ENCODE data around the gene FAM110A.
"Not testable (repeated sequence)": the region's sequence is repeated elsewhere in the genome, so short reads cannot be mapped to it uniquely, and the experiment has no call there.

FAM110A gene

DNA sequence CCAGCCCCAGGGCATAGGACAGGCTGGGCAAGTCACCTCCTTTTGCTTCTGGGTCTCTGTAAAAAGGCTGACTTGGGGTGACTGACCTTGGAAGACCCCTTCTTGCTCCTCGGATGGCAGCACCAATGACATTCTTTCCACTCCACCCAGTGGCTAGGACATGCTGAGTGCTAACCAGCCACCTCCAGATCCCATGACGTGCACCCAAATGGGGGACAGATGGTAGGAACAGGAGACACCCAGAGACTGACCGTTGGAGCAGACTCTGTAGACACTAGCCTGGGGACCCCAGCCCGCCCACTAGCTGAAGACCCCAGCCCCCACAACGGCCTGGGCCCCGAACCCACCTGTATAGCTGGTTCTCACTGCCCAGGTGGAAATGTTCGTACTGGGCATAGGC, 44.3 kb downstream of the FAM110A start:
- DNase-seq, result no peak

DNA sequence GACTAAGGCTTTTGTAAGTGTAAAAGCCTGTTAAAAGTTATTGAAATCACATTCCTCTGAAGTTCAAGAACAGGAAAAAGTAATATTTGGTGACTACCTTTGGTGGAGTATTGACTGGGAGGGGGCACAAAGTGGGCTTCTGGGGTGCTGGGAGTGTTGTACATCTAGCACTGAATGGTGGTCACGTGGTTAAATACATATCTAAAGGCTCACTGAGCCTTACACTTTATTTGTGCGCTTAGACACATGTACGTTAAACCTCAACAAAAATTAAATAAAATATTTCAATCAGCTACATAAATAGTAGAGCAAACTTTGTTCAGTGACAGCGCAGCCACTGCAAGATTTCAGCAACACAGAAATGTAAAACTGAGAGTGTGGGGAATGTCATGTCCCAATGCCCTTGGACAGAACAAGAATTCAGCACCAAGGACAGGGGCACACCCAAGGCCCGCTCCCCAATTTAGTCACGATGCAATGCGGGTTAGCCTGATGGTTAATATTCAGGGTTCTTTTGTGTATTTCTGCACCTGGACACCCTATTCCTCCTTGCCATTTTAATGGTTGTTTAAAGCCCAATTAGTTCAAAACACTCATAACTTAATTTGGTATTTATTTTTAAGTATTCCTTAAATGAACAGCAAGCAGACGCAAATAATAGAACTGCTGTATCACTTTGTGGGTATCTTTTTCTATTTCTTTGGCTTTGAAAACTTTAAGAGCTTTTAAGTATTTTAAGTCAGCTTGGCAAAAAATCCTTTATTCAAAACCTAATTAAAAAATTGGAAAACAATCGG, 45.2 kb downstream of the FAM110A start:
- DNase-seq, result no peak

DNA sequence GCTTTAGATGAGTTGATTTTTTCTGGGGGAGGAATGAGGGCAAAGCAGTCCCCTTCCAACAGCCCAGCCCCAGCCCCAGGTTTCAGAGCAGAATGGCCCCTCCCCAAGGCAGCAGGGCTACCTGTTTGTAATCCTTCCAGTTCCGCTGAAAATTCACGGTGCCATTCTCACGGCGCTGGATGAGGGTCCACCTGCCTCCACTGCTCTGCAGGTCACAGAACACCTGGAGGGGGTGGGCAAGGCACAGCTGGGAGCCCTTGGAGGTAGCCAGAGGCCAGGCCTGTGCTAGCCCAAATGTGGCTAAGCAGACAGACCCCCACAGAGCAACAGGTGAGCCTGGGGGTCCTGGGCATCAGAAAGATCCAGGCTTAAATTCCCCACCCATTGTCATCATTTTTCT, 46.1 kb downstream of the FAM110A start:
- no peak for DNase-seq

DNA sequence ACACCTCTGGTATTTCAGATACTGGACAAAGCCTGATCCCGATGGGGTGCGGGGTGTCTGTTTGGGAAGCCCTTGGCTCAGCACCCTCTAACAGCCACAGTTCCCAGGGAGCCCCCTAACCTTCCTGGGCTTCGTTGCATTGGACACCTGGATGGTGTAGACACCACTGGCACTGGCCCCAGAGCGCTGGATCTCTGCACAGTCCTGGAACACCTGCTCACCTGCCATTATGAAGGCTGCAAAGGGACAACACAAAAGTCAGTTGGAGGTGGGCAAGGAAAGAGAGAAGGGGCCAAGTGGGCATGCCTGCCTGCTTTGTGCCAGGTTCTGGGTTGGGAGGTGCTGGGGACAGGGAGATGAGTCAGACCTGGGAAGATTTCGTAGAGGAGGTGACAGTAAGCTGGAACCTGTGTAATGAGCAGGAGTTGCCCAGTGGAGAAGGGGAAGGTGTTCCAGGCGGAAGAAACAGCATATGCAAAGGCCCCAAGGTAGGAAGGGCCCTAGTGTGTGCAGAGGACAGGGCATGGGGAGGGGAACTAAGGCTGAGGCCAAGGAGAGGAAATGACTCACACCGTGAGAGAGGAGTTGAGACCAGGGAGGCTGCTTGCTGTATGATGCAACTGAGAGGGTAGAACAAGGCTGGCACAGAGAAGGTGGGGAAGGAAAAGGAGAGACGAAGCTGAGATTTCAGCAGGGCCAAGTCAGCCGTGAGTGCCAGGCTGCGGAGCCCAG, 47.7 kb downstream of the FAM110A start:
- no peak for DNase-seq

DNA sequence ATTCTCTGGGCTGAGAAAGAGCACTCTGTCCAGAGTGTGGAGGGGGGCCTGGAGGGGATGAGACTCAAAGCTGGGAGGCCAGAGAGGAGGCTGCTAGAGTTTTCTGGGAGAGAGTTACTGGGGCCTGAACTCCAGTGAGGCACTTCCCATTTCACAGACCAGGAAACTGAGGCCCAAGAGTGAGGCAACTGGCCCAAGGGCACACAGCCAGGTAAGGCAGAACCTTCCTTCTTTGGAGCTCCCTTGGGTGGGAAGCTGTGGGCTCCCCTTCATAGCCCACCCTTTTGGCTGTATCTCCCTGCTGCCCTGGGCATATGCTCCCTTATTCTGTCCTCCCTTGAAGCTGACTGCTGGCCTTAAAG, 48.2 kb downstream of the FAM110A start:
- DNase-seq, result no peak

DNA sequence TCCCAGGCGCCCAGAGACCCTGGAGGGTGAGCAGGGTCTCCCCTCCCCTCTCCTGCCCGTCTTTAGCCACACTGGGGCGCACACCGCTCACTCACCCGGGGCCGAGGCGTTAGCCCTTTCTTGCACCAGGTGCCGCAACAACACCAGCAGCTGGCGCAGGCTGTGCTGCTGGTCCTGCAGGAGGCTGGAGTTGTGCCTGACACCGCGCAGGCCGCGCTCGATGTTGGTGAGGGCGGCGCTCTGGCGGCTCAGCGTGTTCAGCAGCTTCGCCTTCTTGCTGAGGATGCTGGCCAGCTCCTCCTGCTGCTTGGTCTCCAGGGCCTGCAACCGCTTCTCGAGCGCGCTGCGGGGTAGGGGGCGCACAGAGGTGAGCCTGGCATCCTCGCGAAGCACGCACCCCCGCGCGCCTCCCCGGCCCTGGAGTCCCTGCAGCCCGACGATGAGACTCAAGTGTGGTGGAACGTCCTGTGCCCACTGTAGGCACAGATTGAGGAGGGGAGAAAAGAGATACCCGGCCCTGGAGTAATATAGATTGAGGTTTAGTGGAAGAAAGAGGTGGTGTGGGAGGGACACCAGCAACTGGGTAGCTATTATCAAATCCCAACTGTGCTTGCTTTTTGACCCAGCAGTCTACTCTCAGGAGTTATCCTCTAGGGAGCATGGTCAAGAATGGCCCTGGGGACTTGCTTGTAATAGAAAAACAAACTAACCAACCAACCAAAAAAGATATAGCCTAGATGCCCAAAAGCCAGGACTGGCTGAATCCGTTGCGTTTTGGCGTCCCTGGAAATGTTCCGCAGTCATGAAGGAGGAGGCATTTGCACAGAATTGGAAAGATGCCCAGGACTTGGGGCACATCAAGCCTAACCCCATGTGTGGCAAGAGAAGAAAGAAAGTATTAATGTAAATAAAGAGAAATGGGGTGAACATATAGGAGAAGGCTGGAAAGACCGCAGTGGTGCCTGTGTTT, 51.8 kb downstream of the FAM110A start:
- no peak for DNase-seq

DNA sequence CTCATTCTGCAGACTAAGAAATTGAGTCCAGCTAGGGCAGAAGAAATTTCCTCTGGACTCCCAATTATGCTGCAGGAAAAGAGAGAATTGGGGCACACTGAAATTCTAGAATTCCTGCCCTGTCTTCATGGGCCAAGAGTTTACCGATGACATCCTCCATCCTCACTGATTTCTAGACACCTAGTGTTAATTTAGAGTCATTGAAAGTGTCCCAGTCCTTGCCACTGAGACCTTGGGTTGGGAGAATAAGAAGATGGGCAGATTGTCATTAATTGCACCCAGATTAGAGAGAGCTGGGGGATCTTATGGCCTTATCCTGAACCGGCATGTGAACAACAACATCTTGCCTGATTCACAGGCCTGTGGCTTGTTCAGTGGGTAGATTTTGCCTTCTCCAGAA, 53.6 kb downstream of the FAM110A start:
- DNase-seq, result no peak

DNA sequence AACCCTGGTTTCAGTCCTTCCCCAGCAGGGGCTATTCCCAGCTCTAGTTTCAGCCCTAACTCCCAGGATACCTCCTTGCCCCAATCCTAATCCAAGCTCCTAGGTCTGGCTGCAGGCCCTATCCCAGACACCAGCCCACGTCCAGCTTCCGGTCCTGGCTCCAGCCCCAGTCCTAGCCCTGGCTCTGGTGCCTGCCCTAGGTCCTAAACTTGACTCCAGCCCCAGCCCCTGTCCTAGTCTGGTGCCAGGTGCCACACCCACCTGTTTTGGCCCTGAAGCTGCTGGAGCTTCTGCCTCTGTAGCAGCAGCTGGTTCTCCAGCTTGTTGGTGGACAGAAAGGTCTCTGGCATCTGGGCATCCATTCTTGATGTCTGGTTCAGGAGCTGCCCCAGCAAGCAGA, 54.5 kb downstream of the FAM110A start:
- no peak for DNase-seq

DNA sequence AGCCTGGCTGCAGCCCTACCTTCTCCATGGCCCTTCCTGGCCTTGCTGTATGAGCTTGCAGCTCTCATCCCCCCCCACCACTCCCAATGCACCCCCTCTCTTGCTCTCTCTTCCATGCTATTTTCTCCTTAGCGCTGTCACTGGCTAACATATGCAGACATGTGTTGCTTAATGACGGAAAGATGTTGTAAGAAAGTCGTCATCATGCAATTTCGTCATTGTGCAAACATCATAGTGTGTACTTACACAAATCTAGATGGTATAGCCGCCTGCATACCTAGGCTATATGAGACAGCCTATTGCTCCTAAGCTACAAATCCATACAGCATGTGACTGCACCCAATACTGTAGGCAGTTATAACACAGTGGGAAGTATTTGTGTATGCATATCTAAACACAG, 55.6 kb downstream of the FAM110A start:
- DNase-seq, result no peak

DNA sequence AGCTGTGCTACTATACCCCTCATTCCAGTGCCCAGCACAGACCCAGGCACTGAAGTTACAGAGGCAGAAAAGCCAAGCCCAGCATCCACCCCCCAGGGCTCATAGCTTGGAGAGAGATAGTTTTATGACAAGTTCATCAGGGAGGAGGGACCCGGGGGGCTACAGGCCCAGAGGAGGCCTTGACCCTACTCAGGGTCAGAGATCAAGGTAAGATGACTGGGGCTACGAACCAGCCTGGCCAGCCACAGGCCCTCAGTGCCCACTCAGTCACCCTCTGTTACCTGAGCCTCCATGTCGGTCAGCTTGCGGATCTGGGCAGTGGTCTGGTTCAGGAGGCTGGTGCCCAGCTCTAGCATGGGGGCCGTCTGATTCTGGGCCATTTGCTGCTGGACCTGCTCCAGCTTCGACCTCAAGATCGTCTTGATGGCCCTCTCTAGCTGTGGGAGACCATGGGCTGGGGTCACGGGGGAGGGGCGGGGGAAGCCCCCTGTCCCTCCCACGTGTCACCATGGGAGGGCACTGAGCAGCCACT, 56.5 kb downstream of the FAM110A start:
- no peak for DNase-seq

DNA sequence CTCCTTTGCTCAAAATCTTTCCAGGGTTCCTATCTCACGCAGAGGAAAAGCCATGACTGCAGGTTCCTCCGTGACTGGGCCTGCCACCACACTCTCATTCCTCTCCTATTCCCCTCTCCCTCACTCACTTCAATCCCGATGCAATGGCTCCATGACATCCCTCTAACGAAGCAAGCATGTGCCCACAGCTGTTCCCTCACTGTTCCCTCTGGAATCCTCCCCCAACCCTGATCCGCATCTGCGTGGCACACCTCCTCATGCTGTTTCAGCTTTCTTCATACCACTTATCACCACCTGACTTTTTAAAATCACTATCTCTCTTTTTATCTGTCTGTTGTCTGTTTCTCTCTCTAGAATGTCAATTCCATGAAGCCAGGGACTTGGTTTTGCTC, 57.1 kb downstream of the FAM110A start:
- no peak for DNase-seq

DNA sequence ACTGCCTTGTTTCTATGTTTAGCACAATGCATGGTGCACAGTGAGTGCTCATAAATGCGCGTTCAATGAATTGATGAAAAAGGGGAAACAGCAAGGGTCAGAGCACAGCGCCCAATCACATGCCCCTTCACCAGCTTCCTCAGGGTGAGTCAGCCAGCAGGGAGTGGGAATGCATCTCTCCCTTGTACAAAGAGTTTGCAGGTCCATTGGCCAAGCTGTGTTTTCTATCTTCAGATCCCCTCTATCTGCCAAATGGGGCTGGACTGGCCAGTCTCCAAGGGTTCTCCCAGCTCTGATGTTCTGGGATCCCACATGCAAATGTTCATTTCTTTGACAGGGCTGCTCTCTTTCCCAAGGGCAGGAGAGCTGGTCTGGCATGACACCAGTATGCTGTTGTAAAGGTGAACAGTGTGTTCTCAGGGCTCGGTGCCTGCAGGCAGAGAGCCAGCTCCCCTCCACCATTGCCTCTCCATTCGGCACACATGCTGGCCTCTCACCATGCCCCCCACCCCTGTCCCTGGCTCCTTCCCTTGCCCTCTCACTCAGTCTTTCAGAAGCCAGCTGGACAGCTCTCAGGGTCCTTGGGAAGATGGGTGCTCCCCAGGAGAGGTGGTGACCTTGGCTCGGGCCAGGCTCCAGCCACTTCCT, 57.7 kb downstream of the FAM110A start:
- no peak for DNase-seq

DNA sequence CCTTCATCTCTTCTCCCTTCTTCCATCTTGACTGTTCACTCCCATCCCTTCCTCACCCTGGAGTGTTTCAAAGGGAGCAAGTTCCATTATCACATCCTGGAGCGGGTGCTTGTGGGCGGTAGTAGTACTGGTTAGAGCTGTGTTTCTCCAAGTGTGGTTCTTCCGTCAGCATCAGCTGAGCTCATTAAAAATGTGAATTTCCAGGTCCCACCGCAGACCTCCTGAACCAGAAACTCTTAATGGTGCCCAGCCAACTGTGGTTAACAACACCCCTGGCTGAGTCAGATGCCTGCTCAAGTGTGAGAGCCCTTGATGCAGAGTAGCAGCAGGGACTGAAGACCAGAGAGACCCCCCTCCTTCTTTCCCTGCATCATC, 58.2 kb downstream of the FAM110A start:
- DNase-seq, result no peak

DNA sequence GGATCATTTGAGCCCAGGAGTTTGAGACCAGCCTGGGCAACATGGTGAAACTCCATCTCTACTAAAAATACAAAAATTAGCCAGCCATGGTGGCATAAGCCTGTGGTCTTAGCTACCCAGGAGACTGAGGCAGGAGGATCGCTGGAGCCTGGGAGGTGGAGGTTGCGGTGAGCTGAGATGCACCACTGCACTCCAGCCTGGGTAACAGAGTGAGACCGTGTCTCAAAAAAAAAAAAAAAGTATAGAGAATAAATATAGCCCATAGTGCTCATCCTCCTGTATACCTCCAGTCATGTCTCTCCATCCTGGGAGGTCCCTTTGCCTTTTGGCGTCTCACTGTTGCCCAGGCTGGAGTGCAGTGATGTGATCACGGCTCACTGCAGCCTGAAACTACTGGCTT, 58.9 kb downstream of the FAM110A start:
- DNase-seq, result not testable (repeated sequence)

Data from activated gamma-delta T cell treated with Interleukin-2 at 50 U/mL for 16 hours (primary cell).